Psoas muscle (tissue), 8 donors: ENCODE data around the gene CARD10. TPM values are rescaled to one million over a fixed set of nuclear protein-coding genes. Genes with fewer than 3 reads are reported as not detected.
A peak's percentile ranks its signal among the peaks of the same experiment; 100 is the strongest.

ENCODE experiments used
- ATAC-seq, 4 donors: fragments of 200-7000 bp; cut with Tn5 transposase; one replicate each; pipeline ENCODE4 v1.9.1; 2020; ENCODE audit warnings: moderate library complexity in 3 of 4, mild to moderate bottlenecking in 2 of 4
- DNase-seq, 2 donors: peaks; one replicate each; pipeline ENCODE4 v3.0.0-alpha.2; 2020
- H3K27ac ChIP-seq: fragments of 200-600 bp; one replicate; pipeline ENCODE4 v1.8.0; 2022
- H3K27me3 ChIP-seq, 3 donors: fragments of 200-600 bp in 1 of 3; one replicate each; pipeline versions ENCODE4 v1.6.1 to v1.8.0; 2013 to 2022; ENCODE audit warnings: low read length in 2 of 3, mild to moderate bottlenecking in 2 of 3, moderate library complexity in 1 of 3; ENCODE audit not compliant: insufficient read depth in 3 of 3
- H3K36me3 ChIP-seq, 2 donors: fragments of 200-600 bp in 1 of 2; one replicate each; pipeline versions ENCODE4 v1.6.1 to v1.8.0; 2013 to 2022; ENCODE audit warnings: low read depth in 1 of 2, mild to moderate bottlenecking in 1 of 2, moderate library complexity in 1 of 2; ENCODE audit not compliant: insufficient read depth in 1 of 2
- H3K4me1 ChIP-seq: fragments of 200-600 bp; one replicate; pipeline ENCODE4 v1.8.0; 2022
- H3K4me3 ChIP-seq: fragments of 200-600 bp; one replicate; pipeline ENCODE4 v1.8.0; 2022; ENCODE audit warnings: mild to moderate bottlenecking
- H3K9me3 ChIP-seq: fragments of 200-600 bp; one replicate; pipeline ENCODE4 v1.8.0; 2022
- WGBS, 3 donors: extraction: QIAGEN DNeasy Blood & Tissue Kit; methylation state at CpG; one replicate each; pipeline versions ENCODE4 v1.1.6 to v1.1.7; 2013; 5-methylcytosine and 5-hydroxymethylcytosine counted together
- intact Hi-C, 2 donors: fragments of 100-400 bp; cut with DNase I; formaldehyde crosslinking; loops; one replicate each; pipeline versions ENCODE4 v1.11.0 to v1.14.2; 2022
- polyA plus RNA-seq, 3 donors: library from polyadenylated mRNA; stranded (reverse); fragments of 200-250 nt; gene quantifications; one replicate each; pipeline ENCODE4 v1.2.3, GENCODE V29; 2013
- total RNA-seq, 4 donors: library from RNA; stranded (reverse); fragmentation: NEBNext Ultra II Directional in 2 of 4; extraction: Animal tissue kit (Norgen Biotek cat#: 25700) in 2 of 4; gene quantifications; one replicate each; pipeline versions ENCODE4 v1.2.1 to v1.2.4, GENCODE V29; 2021 to 2023
- TF ChIP-seq, protein P1 (sequence below): fragments of 200-600 bp; IDR thresholded peaks from one replicate; pipeline ENCODE4 v1.8.0; 2022; ENCODE audit warnings: antibody characterized with exemption
- donor health status: healthy with polysubstance abuse.
- donor health status: DM: no; HTN: no; CAD: no; lungs with moderate emphysema.
- donor health status: Bipolar disorder and iron deficiency.
- donor health status: healthy.
- donor health status: DM: yes; HTN: yes; CAD: no.
- donor health status: DM: no; HTN: no; CAD: no.
- donor health status: DM: no; HTN: no; CAD: no.
- donor health status: DM: yes; HTN: yes; CAD: no.

The CARD10 gene
- total and polyA plus RNA-seq, 7 donors = 2.9 to 8.0 (median 4.4) TPM

DNA sequence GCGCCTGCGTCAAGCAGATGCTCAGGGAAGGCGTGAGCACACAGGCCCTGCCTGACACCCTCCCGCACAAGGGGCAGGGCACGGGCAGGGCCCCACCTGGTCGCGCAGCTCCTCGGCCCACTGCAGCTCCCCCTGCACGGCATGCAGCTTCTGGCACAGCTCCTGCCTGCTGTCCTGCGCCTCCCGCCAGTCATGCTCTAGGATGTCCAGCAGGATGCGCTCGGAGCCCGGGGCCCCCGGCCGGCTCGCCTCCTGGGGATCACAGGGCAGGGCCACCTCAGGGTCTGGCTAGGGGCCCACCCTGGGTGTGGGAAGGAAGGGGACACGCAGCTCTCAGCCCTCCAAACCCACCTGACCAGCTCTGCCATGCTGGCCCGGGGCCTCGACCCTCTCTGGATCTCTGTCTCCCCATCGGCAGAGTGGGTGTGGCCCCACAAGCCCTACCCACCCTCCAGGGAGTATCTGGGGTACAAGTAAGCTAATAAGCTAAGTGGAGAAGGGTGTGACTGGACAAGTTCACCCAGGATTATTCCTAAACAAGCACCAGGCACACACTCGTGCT lies 10.7 kb downstream of the CARD10 start:
- DNase-seq = peak in 1 of 2 donors; percentile 36
- intact Hi-C loops = no loop called here
- no peak overlapping the region for H3K4me3 ChIP-seq
- TF ChIP-seq, protein P1, sequence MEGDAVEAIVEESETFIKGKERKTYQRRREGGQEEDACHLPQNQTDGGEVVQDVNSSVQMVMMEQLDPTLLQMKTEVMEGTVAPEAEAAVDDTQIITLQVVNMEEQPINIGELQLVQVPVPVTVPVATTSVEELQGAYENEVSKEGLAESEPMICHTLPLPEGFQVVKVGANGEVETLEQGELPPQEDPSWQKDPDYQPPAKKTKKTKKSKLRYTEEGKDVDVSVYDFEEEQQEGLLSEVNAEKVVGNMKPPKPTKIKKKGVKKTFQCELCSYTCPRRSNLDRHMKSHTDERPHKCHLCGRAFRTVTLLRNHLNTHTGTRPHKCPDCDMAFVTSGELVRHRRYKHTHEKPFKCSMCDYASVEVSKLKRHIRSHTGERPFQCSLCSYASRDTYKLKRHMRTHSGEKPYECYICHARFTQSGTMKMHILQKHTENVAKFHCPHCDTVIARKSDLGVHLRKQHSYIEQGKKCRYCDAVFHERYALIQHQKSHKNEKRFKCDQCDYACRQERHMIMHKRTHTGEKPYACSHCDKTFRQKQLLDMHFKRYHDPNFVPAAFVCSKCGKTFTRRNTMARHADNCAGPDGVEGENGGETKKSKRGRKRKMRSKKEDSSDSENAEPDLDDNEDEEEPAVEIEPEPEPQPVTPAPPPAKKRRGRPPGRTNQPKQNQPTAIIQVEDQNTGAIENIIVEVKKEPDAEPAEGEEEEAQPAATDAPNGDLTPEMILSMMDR = peak; percentile 15
- ATAC-seq = peak in 1 of 4 donors; percentile 16
- H3K27ac ChIP-seq = peak overlapping the region; percentile 61
- no peaks in the 10 kb centered on the region for H3K36me3 ChIP-seq
- peaks cover 0 to 10% (median 0%) of the 10 kb centered on the region in 3 donors for H3K27me3 ChIP-seq
- H3K9me3 ChIP-seq = no peaks in the 10 kb centered on the region
- peaks cover 5% of the 10 kb centered on the region for H3K4me1 ChIP-seq
- 52 to 80% (median 65%) methylated on average over 20 to 22 of the region's 22 CpGs for WGBS, 3 donors

DNA sequence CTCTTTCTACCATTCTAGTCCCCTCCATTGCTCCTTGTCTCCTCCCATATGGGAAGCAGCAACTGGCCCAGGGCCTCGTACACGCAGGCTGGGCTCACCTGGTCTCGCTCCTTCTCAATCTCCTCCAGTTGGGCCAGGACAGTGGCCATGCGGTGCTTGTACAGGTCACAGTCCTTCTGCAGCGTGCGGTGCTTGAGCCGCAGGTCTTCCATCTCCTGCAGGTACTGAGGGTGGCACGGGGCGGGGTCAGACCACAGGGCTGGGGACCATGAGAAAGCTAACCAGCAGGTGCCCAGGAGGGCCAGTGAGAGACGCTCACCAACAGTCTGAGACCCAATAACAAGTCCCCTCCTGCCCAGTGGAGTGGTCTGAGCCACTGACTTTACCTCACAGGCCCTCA lies 11.5 kb downstream of the CARD10 start:
- Histone ChIP-seq H3K36me3 (no peaks in the 10 kb centered on the region), H3K9me3 (no peaks in the 10 kb centered on the region), H3K27ac (no peak overlapping the region), H3K4me3 (no peak overlapping the region), H3K27me3 (peaks cover 0 to 10% (median 0%) of the 10 kb centered on the region in 3 donors), H3K4me1 (peaks cover 5% of the 10 kb centered on the region)
- ATAC-seq = no peak
- no peak for DNase-seq
- intact Hi-C loops = no loop called here
- WGBS, 3 donors = 94 to 98% (median 97%) methylated on average over 10 of the region's 10 CpGs
- TF ChIP-seq, protein P1 = no peak

DNA sequence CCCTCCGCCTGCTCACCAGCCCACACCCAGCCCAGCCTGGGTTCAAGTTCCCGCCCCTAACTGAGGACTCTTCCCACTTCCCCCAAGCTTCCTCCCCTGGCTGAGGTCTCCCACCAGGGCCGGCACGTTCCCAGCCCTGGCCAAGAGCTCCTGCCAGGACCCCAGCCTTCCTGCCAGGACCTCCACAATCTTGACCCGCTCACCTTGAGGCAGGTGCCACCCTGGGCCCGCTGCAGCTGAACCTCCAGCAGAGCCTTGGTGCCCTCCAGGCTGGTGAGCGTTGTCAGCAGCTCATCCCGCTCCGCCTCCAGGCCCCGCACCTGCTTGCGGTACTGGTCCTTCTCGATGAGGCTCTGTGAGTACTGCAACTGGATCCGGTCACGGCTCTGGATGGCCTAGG lies 13.2 kb downstream of the CARD10 start:
- intact Hi-C loops = no loop called here
- Histone ChIP-seq H3K27ac (no peak overlapping the region), H3K27me3 (peaks cover 0 to 10% (median 0%) of the 10 kb centered on the region in 3 donors), H3K36me3 (no peaks in the 10 kb centered on the region), H3K9me3 (no peaks in the 10 kb centered on the region), H3K4me1 (peaks cover 3% of the 10 kb centered on the region), H3K4me3 (no peak overlapping the region)
- 64 to 83% (median 81%) methylated on average over 14 of the region's 14 CpGs for WGBS, 3 donors
- TF ChIP-seq, protein P1 = no peak
- no peak for ATAC-seq
- DNase-seq = no peak

DNA sequence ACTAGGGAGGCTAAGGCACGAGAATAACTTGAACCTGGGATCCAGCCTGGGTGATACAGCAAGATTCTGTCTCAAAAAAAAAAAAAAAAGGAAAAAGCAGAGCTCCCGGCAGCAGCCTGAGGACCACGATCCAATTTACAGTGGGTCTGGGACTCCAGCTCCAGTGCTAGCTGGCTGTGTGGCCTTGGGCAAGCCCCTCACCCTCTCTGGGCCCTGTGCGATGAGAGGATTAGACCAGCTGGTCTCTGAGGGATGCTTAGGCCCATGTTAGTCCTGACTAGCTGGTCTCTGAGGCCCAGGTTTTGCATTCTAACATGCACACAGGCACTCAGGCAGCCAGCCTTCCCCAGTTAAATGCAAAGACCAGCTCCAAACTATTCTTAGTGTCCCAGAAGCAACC lies 13.7 kb downstream of the CARD10 start:
- intact Hi-C loops = no loop called here
- Histone ChIP-seq H3K4me3 (no peak overlapping the region), H3K27me3 (peaks cover 0 to 12% (median 0%) of the 10 kb centered on the region in 3 donors), H3K9me3 (no peaks in the 10 kb centered on the region), H3K36me3 (no peaks in the 10 kb centered on the region), H3K27ac (no peak overlapping the region), H3K4me1 (peaks cover 3% of the 10 kb centered on the region)
- ATAC-seq = no peak
- WGBS, 3 donors = 85 to 98% (median 90%) methylated on average over 4 of the region's 4 CpGs
- TF ChIP-seq, protein P1 = no peak
- DNase-seq = no peak

DNA sequence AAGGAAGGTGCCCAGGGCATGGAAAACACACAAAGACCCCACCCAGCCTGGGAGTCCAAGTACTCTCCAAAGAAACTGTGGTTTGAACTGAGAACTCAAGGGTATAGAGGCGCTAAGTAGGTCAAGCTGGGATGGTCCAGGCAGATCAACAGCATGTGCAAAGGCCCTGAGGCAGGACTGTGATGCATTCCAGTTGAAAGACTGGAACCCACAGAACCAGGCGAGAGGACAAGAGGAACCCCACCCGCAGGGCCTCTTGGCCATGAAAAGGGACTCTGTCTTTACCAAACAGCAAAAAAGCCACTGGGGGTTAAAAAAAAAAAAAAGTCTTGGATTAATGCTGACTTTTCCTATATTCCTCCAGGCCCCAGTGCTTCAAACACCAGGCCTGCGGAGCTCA lies 14.3 kb downstream of the CARD10 start:
- no peak overlapping the region for H3K4me3 ChIP-seq
- H3K9me3 ChIP-seq = no peaks in the 10 kb centered on the region
- peaks cover 0 to 18% (median 0%) of the 10 kb centered on the region in 3 donors for H3K27me3 ChIP-seq
- no peak for DNase-seq
- no peak overlapping the region for H3K27ac ChIP-seq
- no peaks in the 10 kb centered on the region for H3K36me3 ChIP-seq
- intact Hi-C loops = no loop called here
- TF ChIP-seq, protein P1 = no peak
- WGBS, 3 donors = 98 to 100% (median 99%) methylated on average over 4 of the region's 4 CpGs
- H3K4me1 ChIP-seq = peaks cover 3% of the 10 kb centered on the region
- ATAC-seq = no peak
